H1 (cell line): ENCODE data around the gene DUS1L. TPM values are rescaled to one million over a fixed set of nuclear protein-coding genes. Genes with fewer than 3 reads are reported as not detected.

ENCODE experiments used
- CTCF ChIA-PET: fragments of 300-600 bp; sonication (Branson Sonifier 250); formaldehyde crosslinking; loops from one replicate; lab custom pipeline; 2021; ENCODE audit not compliant: partially characterized antibody; lab: Charles Lee
- POLR2A ChIA-PET: fragments of 300-600 bp; sonication (Branson Sonifier 250); formaldehyde crosslinking; loops from one replicate; lab custom pipeline; 2021; ENCODE audit warnings: inconsistent platforms; ENCODE audit not compliant: partially characterized antibody; lab: Charles Lee
- DNase-seq, 2 experiments: peaks; one replicate each; pipeline versions ENCODE4 v3.0.0 to v3.0.0-alpha.2; 2010 to 2022; ENCODE audit warnings: low spot score in 2 of 2, low read depth in 1 of 2, mixed read lengths in 1 of 2
- FAIRE-seq: peaks from 2 replicates; lab custom pipeline; 2011; peaks lifted over from hg19 to GRCh38; lab: Jason Lieb, UNC
- H2AFZ ChIP-seq: 2 replicates; pipeline ENCODE4 v1.8.1; 2012; ENCODE audit warnings: low read length, inconsistent platforms
- H2AK5ac ChIP-seq: 2 replicates; pipeline ENCODE4 v1.6.1; 2013; ENCODE audit warnings: low read depth, low read length
- H2BK120ac ChIP-seq: replicated peaks from 2 replicates; pipeline ENCODE3; 2013; ENCODE audit warnings: low read depth, low read length, inconsistent platforms
- H2BK12ac ChIP-seq: 2 replicates; pipeline ENCODE4 v1.6.1; 2013; ENCODE audit warnings: low read depth, low read length
- H2BK15ac ChIP-seq: 2 replicates; pipeline ENCODE4 v1.6.1; 2013; ENCODE audit warnings: low read length
- H2BK20ac ChIP-seq: 2 replicates; pipeline ENCODE4 v1.6.1; 2013; ENCODE audit warnings: low read length
- H2BK5ac ChIP-seq: 2 replicates; pipeline ENCODE4 v1.6.1; 2013; ENCODE audit warnings: low read depth, low read length
- H3K14ac ChIP-seq: 2 replicates; pipeline ENCODE4 v1.6.1; 2013; ENCODE audit warnings: inconsistent platforms; ENCODE audit not compliant: insufficient read length
- H3K18ac ChIP-seq: 2 replicates; pipeline ENCODE4 v1.6.1; 2013; ENCODE audit warnings: low read length; ENCODE audit errors: extremely low read depth
- H3K23ac ChIP-seq: 2 replicates; pipeline ENCODE4 v1.6.1; 2013; ENCODE audit warnings: inconsistent platforms; ENCODE audit not compliant: insufficient read length
- H3K23me2 ChIP-seq: 2 replicates; pipeline ENCODE4 v1.6.1; 2013; ENCODE audit warnings: low read depth, low read length
- H3K27ac ChIP-seq: 2 replicates; pipeline ENCODE4 v1.6.1; 2011; ENCODE audit warnings: low read depth, low read length, inconsistent platforms
- H3K27me3 ChIP-seq, 4 experiments: replicated peaks in 1 of 4; 1 replicate in 1 of 4; 2 replicates in 3 of 4; pipeline versions ENCODE4 v1.6.1 to v1.8.1; 2011 to 2013; ENCODE audit warnings: low read length in 3 of 4, mild to moderate bottlenecking in 3 of 4, inconsistent platforms in 2 of 4, mixed read lengths in 2 of 4, moderate library complexity in 1 of 4; ENCODE audit not compliant: control insufficient read depth in 3 of 4, insufficient read depth in 3 of 4; ENCODE audit errors: extremely low read depth in 1 of 4
- H3K36me3 ChIP-seq, 4 experiments: 2 replicates each; pipeline versions ENCODE4 v1.6.1 to v1.8.1; 2011 to 2013; ENCODE audit warnings: mild to moderate bottlenecking in 4 of 4, low read length in 3 of 4, moderate library complexity in 2 of 4, control low read depth in 1 of 4, inconsistent platforms in 1 of 4; ENCODE audit not compliant: insufficient read depth in 4 of 4, control insufficient read depth in 2 of 4
- H3K4ac ChIP-seq: replicated peaks from 2 replicates; pipeline ENCODE3; 2013; ENCODE audit warnings: low read length, low read depth, mixed read lengths, inconsistent platforms; ENCODE audit not compliant: insufficient read length
- H3K4me1 ChIP-seq, 4 experiments: replicated peaks in 1 of 4; 1 replicate in 1 of 4; 2 replicates in 3 of 4; pipeline versions ENCODE4 v1.6.1 to v1.8.1; 2011 to 2013; ENCODE audit warnings: low read length in 3 of 4, inconsistent platforms in 2 of 4, mixed read lengths in 1 of 4; ENCODE audit not compliant: insufficient read depth in 4 of 4, control insufficient read depth in 3 of 4
- H3K4me2 ChIP-seq, 2 experiments: 2 replicates each; pipeline versions ENCODE4 v1.6.1 to v1.8.1; 2011 to 2013; ENCODE audit warnings: low read depth in 2 of 2, low read length in 2 of 2, control low read depth in 1 of 2, inconsistent platforms in 1 of 2, mild to moderate bottlenecking in 1 of 2; ENCODE audit not compliant: insufficient read depth in 1 of 2
- H3K4me3 ChIP-seq, 4 experiments: fragments of 200-600, 300-600 bp in 1 of 4; sonication (generic), shearing (Covaris generic), sonication (Bioruptor Twin) in 1 of 4; 2 replicates each; pipeline versions ENCODE4 v1.5.1 to v1.8.1; 2011 to 2016; ENCODE audit warnings: low read length in 4 of 4, low read depth in 3 of 4, control low read depth in 2 of 4, inconsistent platforms in 2 of 4, mild to moderate bottlenecking in 2 of 4, mixed read lengths in 1 of 4, moderate library complexity in 1 of 4; ENCODE audit not compliant: insufficient read depth in 2 of 4; ENCODE audit errors: extremely low read depth in 1 of 4
- H3K56ac ChIP-seq: replicated peaks from 2 replicates; pipeline ENCODE3; 2013; ENCODE audit warnings: low read depth, mild to moderate bottlenecking, mixed read lengths, low read length, inconsistent platforms; ENCODE audit not compliant: insufficient read length
- H3K79me1 ChIP-seq: 2 replicates; pipeline ENCODE4 v1.6.1; 2013; ENCODE audit warnings: low read depth, low read length, control low read depth
- H3K79me2 ChIP-seq, 2 experiments: 2 replicates each; pipeline versions ENCODE4 v1.6.1 to v1.8.1; 2012 to 2013; ENCODE audit warnings: low read length in 2 of 2, mild to moderate bottlenecking in 2 of 2, inconsistent platforms in 1 of 2; ENCODE audit not compliant: insufficient read depth in 2 of 2, control insufficient read depth in 1 of 2
- H3K9ac ChIP-seq, 4 experiments: replicated peaks in 1 of 4; 1 replicate in 1 of 4; 2 replicates in 3 of 4; pipeline versions ENCODE4 v1.6.1 to v1.8.1; 2011 to 2013; ENCODE audit warnings: low read depth in 3 of 4, low read length in 3 of 4, control low read depth in 2 of 4, mild to moderate bottlenecking in 2 of 4, moderate library complexity in 2 of 4, inconsistent platforms in 1 of 4; ENCODE audit errors: extremely low read depth in 1 of 4
- H3K9me3 ChIP-seq, 2 experiments: 2 replicates each; pipeline versions ENCODE4 v1.6.1 to v1.8.1; 2012 to 2013; ENCODE audit warnings: mild to moderate bottlenecking in 2 of 2, moderate library complexity in 2 of 2, control low read depth in 1 of 2, inconsistent platforms in 1 of 2, low read depth in 1 of 2, low read length in 1 of 2, mixed read lengths in 1 of 2; ENCODE audit not compliant: insufficient read depth in 2 of 2
- H4K20me1 ChIP-seq, 2 experiments: replicated peaks in 1 of 2; 2 replicates each; pipeline versions ENCODE3 to v1.8.1; 2011 to 2013; ENCODE audit warnings: inconsistent platforms in 2 of 2, low read length in 2 of 2, mild to moderate bottlenecking in 1 of 2; ENCODE audit not compliant: insufficient read depth in 2 of 2, control insufficient read depth in 1 of 2
- H4K5ac ChIP-seq: 2 replicates; pipeline ENCODE4 v1.6.1; 2013; ENCODE audit warnings: low read length, low read depth, mixed read lengths, inconsistent platforms; ENCODE audit not compliant: insufficient read length
- H4K8ac ChIP-seq: 2 replicates; pipeline ENCODE4 v1.8.0; 2013; ENCODE audit warnings: mild to moderate bottlenecking, moderate library complexity, low read length, inconsistent platforms; ENCODE audit not compliant: insufficient read depth; ENCODE audit errors: extremely low read depth
- H4K91ac ChIP-seq: replicated peaks from 2 replicates; pipeline ENCODE3; 2013; ENCODE audit warnings: low read length, mixed read lengths, inconsistent platforms; ENCODE audit not compliant: insufficient read length
- BCL11A ChIP-seq, 2 experiments: IDR thresholded peaks; one replicate each; pipeline ENCODE4 v1.6.1; 2011; ENCODE audit warnings: low read depth in 2 of 2, low read length in 2 of 2, mild to moderate bottlenecking in 2 of 2
- EZH2 ChIP-seq: fragments of 200-600 bp; sonication (generic); IDR thresholded peaks from 2 replicates; pipeline ENCODE4 v1.7.1; 2012; ENCODE audit warnings: low read depth, mild to moderate bottlenecking, moderate library complexity, low read length, inconsistent platforms; ENCODE audit not compliant: severe bottlenecking
- JUN ChIP-seq: IDR thresholded peaks from 2 replicates; pipeline ENCODE4 v1.6.1; 2011; ENCODE audit warnings: low read depth, mild to moderate bottlenecking, improper control_type of control experiment, low read length
- KDM4A ChIP-seq: IDR thresholded peaks from one replicate; pipeline ENCODE4 v1.7.1; 2012; ENCODE audit warnings: low read depth, mild to moderate bottlenecking, moderate library complexity, low read length, inconsistent platforms; ENCODE audit not compliant: severe bottlenecking
- NRF1 ChIP-seq: IDR thresholded peaks from 2 replicates; pipeline ENCODE4 v1.6.1; 2011; ENCODE audit warnings: mild to moderate bottlenecking, low read depth, low read length, improper control_type of control experiment
- PHF8 ChIP-seq: fragments of 200-600 bp; sonication (generic); conservative IDR thresholded peaks from 2 replicates; pipeline ENCODE4 v1.7.1; 2012; ENCODE audit warnings: low read depth, mild to moderate bottlenecking, inconsistent platforms, low read length, moderate library complexity
- SIRT6 ChIP-seq: IDR thresholded peaks from one replicate; pipeline ENCODE4 v1.7.1; 2012; ENCODE audit warnings: low read length, inconsistent platforms
- TCF12 ChIP-seq: IDR thresholded peaks from 2 replicates; pipeline ENCODE4 v1.6.1; 2011; ENCODE audit warnings: low read depth, mild to moderate bottlenecking, low read length
- USF2 ChIP-seq: IDR thresholded peaks from 2 replicates; pipeline ENCODE4 v1.6.1; 2011; ENCODE audit warnings: low read length, improper control_type of control experiment
- YY1 ChIP-seq: IDR thresholded peaks from 2 replicates; pipeline ENCODE4 v1.6.1; 2011; ENCODE audit warnings: low read depth, mild to moderate bottlenecking, low read length
- WGBS, 2 experiments: shearing (Covaris generic) in 1 of 2; methylation state at CpG; one replicate each; pipeline versions ENCODE4 v1.1.6 to v1.1.7; 2013 to 2015; ENCODE audit warnings: low lambda C conversion rate in 2 of 2, mixed read lengths in 2 of 2, inconsistent platforms in 1 of 2, low coverage in 1 of 2, missing lambda C conversion rate in 1 of 2; ENCODE audit not compliant: insufficient replicate concordance in 2 of 2, insufficient coverage in 1 of 2, insufficient read length in 1 of 2; ENCODE audit errors: extremely low coverage in 1 of 2, missing lambda C conversion rate in 1 of 2; 5-methylcytosine and 5-hydroxymethylcytosine counted together
- polyA plus RNA-seq, 7 experiments: library from polyadenylated mRNA; depleted of rRNA in 3 of 7; stranded (reverse) in 5 of 7; unstranded in 2 of 7; fragments of >200 nt in 5 of 7; fragments of 200-250 nt in 2 of 7; gene quantifications; 1 replicate in 5 of 7; 2 replicates in 1 of 7; 4 replicates in 1 of 7; pipeline versions ENCODE4 v1.2.1 to v1.2.3, GENCODE V29; 2011 to 2013; ENCODE audit warnings: missing spikeins in 2 of 7, mixed read lengths in 2 of 7
- total RNA-seq: library from RNA; stranded (reverse); fragmentation: NEBNext Ultra II Directional; extraction: Animal tissue kit (Norgen Biotek cat#: 25700); gene quantifications from 2 replicates; pipeline ENCODE4 v1.2.1, GENCODE V29; 2021

The DUS1L gene
- total and polyA plus RNA-seq, 2 of the 8 experiments (the other 6 are each of a cell fraction or from before 2014, with no cell fraction given), result 34.5 to 69.1 TPM

GRCh38 chr17:82097184-82097918 lies 31.7 kb upstream of the DUS1L start:
- 3% methylated on average over 48 of the region's 77 CpGs; no CpG with 5 or more reads in 1 of the 2 experiments for WGBS, 2 experiments
- Histone ChIP-seq H3K9ac (peak overlapping the region; percentile 55 to 77 (median 68)), H4K91ac (peak overlapping the region; percentile 27), H3K27ac (peak overlapping the region; percentile 16; the same call in 1 of the 2 replicates), H4K8ac (peak overlapping the region; percentile 85), H4K5ac (peak overlapping the region; percentile 53), H3K9me3 (no peaks in the 10 kb centered on the region), H3K4ac (peak overlapping the region; percentile 53), H3K27me3 (no peaks in the 10 kb centered on the region), H3K14ac (no peak overlapping the region), H3K4me3 (peak overlapping the region; percentile 62 to 94 (median 78)), H2BK20ac (no peak overlapping the region), H2BK12ac (0 out of 2 replicates have a peak overlapping the region, but pooled peaks have one; percentile 9), H3K79me1 (peaks cover 13% of the 10 kb centered on the region), H3K36me3 (peaks cover 23 to 37% (median 32%) of the 10 kb centered on the region in 4 experiments; a peak in 7 of 8 replicates), H3K23me2 (peaks cover 14% of the 10 kb centered on the region; the same call in 1 of the 2 replicates), H2AK5ac (peak overlapping the region; percentile 53; the same call in 1 of the 2 replicates), H3K4me2 (peak overlapping the region; percentile 80 to 85), H2BK120ac (peak overlapping the region; percentile 94), H3K56ac (peak overlapping the region; percentile 82), H2BK5ac (peak overlapping the region; percentile 52; the same call in 1 of the 2 replicates), H2BK15ac (no peak overlapping the region), H3K18ac (peak overlapping the region; percentile 83), H3K79me2 (peaks cover 15 to 47% of the 10 kb centered on the region in 2 experiments; a peak in 3 of 4 replicates), H4K20me1 (peaks cover 7 to 36% of the 10 kb centered on the region in 2 experiments), H3K23ac (no peak overlapping the region), H2AFZ (no peak overlapping the region), H3K4me1 (peaks cover 0 to 41% (median 33%) of the 10 kb centered on the region in 4 experiments; a peak in 6 of 7 replicates)
- POLR2A ChIA-PET, result interaction anchor here (1.1 to 4.2 kb wide), 22 partner anchors 10 to 173 kb away, joined by 3 to 21 read pairs (median 5); partner anchors contain the start of genes DCXR and DUS1L
- CTCF ChIA-PET, result interaction anchor here (1.4 to 1.5 kb wide), 2 partner anchors 12 to 31 kb away, joined by 3 to 5 read pairs; partner anchors contain the start of gene DUS1L
- FAIRE-seq (no peak), DNase-seq (no peak)
- TF ChIP-seq EZH2 (no peak), NRF1 (no peak), KDM4A (peak; percentile 34), YY1 (no peak), JUN (no peak), SIRT6 (no peak), TCF12 (no peak), PHF8 (no peak), BCL11A (IDR thresholded peaks at IDR 0.05; ENCODE audit: low read depth in 2 of 2, low read length in 2 of 2) (no peak), USF2 (no peak)
